ENCODE results near the gene MAD1L1.

The MAD1L1 gene

DNA sequence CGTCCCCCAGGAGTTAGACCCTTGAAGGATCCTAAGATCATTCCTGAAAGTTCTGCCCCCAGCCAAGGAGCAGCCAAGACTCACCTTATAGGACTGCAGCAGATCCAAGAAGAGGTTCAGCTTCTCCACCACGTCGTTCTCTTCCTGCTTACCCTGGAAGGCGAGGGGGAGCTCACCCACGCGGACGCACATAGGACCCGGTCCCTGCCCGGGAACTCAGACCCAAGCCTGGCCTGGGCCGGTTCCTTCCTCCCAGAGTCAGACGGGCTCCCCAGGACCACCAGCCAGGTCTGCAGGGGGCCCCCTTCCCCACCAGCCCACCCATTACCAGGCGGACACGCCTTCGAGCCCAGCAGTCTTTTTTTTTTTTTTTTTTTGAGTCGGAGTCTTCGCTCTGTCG lies 24.9 kb upstream of the MAD1L1 start:
- no peak for DNase-seq

DNA sequence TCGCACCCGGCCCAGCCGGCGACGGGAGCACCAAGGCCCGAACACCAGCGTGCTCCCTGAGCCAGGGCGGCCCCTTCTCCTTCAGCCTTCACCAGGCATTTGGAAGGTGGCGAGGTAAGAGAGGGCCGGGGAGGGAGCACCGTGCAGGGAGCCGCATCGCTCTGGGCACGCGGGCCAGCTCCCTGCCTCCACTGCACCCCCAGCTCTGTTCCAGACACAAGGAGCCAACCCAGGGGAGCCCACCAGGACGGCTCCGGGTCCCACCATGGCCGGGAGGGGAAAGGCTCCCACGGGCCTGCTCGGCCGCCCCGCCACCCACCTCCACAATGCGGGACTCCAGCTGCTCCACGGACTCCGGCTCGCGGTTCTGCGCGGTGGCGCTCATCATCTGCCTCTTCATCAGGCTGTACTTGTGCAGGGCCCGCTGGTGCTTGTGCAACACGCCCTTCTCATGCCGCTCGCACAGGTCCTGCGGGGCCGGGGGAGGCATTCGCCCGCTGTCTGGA lies 24.4 kb upstream of the MAD1L1 start:
- no peak for DNase-seq

- no peak for DNase-seq
These were observed 23.7 kb upstream of the MAD1L1 start for GRCh38 chr7:2256306-2257045.

DNA sequence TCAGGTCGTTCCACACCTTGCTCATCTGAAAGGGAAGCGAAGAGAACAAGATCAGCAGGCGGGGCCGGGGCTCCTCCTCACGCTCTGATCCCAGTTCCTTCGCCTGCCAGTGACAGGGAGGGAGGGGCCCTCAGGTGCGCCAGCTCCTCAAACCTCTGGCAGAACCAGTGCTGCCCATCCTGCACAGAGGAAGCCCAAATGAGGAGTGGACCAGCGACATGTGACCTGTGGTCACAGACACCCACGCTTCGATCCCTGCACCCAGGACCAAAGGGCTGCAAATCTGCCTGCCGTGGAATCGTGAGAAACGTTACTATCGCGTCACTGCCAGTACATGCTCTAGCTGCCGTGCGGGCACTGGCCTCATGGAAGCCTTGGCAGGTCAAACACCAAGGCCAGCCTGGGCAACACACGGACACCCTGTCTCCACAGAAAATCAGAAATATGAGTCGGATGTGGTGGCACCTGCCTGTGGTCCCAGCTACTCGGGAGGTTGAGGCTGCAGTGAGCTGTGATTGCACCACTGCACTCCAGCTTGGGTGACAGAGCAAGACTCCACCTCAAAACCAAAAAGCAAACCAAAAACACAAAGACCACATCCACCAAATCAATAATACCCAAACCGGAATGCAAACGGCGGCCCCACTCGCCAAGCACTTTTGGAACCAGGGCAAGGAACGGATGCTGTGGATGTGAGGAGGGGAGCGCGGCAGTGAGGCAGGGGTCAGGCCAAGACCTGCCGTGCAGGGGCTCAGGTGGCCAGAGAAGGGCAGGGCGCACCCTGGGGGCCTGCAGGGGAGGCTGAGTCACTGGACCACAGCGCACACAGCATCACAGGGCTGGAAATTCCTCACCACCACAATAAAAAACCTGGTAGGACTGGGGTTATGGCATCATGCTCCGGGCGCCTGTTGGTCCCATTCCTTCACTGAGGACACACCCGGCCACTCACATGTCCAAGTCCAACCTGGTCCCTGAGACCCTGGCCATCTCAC lies 22.7 kb upstream of the MAD1L1 start:
- DNase-seq = no peak

GRCh38 chr7:2254429-2255144 lies 21.8 kb upstream of the MAD1L1 start:
- no peak for DNase-seq

DNA sequence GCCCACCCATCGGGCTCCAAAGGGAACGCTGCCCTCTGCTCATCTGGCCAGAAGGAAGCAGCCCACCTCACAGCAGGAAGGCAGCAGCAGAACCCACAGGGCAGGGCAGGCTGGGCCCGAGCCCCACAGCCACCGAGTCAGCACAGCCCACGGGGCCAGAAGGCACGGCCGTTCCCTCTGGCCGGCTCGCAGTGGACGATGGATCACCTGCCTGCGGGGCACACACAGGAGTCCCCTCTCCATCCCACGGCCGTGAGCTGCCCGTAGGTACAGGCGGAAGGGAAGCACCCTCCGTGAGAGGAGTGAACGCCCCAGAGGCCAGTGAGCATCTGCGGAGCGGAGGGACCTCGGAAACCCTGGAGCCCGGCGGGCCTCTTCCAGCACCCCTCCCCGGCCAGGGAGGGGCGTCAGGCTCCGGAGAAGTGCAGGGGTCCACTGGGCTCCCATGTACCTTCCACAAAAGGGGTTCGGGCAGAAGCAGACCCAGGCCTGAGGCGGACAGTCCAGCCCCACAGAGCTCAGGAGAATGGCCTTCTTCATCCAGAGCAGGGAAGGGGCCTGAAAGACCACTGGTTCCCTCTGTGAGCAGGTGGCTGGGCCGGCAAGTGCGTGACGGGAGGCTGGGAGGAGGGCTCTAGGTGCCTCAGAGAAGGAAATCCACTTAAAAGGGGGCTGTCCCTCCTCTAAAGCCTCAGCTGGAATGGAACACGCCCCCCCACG lies 20.9 kb upstream of the MAD1L1 start:
- DNase-seq = no peak

DNA sequence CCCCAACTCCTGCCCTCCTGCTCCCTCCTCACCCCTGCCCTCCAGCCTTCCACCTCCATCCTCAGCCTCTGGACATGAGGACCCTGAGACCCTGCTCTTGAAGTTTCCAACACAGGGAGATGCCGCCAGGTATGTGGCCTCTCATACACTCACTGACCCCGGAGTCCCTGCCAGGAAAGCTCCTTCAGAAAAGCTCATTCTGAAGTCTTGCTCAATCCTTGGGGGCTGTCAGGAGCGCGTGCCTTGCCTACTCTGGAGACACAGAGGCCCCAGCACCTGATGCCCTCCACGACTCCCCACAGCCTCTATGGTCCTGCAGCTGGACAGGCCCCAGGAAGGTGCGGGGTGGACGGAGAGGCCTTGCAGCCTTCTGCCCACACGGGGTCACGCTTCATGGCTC lies 20.3 kb upstream of the MAD1L1 start:
- no peak for DNase-seq

- DNase-seq = no peak
These were observed 19.4 kb upstream of the MAD1L1 start for GRCh38 chr7:2251841-2252771.

DNA sequence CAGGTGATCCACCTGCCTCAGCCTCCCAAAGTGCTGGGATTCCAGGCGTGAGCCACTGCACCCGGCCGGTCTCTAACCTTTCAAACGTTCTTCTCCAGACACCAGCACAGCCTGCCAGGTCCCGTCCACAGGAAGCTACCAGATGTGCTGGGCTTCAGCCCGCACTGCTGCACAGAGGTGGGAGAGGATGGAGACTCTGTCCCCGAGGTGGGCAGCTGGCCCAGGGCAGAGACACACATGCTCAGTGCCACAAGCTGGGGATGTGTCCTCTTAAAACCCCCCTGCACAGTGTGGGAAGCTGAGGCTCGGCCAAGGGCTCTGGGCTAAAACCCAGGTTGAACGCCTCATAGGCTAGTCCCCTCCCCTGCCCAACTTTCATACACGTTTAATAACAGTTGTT lies 18.6 kb upstream of the MAD1L1 start:
- DNase-seq = no peak

GRCh38 chr7:2249744-2250323 lies 17.1 kb upstream of the MAD1L1 start:
- DNase-seq = no peak

DNA sequence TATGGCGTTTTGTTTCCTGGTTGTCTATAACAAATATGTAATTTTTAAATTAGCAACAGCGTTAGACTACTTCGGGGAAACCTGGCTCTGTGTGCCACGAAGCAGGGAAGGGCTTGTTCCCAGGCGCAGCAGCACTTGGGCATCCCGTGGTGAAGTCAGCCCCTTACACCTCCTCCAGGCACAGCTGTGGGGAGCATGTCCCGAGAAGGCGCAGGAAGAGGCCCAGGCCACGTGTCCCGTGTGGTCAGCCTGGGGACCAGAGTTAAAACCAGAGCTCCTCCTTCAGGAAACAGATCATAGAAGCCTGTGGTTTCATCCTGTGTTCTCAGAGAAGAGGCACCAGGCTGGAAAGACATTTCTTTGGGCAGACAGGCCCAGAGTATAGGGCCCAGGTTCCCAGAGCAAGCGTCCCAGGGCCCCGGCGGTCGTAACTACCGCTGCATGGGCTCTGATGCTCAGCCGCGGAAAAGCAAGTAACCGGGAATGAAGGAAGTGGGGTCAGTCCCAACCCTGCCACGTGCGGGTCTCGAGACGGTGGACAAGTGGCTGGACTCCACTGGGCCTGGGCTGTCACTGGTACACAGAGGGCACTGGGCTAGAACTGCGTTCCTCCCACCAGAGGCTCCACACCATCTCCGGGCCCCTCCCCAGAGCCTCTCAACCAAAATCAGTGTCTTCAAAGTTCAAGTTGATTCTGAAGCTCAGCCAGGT lies 16.4 kb upstream of the MAD1L1 start:
- no peak for DNase-seq

DNA sequence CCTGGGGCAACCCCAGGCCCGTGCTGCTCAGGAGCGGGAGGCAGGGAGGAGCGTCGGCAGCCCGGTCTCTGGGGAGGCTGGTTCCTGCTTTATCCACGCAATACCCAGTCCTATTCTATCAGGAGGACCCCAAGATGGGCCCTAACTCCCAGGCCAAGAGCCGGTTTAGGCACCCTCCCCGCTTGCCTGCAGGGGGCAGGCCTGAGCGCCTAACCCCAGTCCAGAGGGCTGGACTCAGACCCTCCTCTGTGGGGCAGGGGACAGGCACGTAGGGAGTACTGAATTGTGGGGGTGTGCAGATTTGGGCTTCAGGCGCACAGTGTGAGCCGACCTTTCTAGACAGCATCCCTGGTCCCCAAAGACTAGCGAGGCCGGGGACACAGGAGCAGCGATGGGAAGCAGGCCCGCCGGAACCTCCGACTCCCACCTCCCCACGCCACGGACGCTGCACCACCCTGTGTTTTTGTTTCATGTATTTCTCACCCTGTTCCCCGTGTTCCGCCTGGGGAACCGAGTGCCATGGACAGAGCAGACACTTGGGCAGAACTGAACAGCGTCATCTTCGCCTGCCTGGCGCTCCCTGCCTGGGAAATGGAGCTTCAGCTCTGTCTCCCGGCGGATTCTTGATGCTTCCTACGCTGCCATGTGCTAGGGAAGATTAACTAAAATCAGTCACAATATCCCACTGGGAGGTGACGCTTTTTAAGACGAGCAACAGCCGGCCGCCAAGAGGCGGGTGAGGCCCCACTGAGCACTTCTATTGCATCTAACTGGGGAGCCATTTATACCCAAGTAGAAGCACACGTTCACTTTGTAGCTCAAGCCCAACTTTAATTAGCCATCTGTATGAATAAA lies 14.6 kb upstream of the MAD1L1 start:
- no peak for DNase-seq

GRCh38 chr7:2245883-2246675 lies 13.3 kb upstream of the MAD1L1 start:
- DNase-seq = no peak

DNA sequence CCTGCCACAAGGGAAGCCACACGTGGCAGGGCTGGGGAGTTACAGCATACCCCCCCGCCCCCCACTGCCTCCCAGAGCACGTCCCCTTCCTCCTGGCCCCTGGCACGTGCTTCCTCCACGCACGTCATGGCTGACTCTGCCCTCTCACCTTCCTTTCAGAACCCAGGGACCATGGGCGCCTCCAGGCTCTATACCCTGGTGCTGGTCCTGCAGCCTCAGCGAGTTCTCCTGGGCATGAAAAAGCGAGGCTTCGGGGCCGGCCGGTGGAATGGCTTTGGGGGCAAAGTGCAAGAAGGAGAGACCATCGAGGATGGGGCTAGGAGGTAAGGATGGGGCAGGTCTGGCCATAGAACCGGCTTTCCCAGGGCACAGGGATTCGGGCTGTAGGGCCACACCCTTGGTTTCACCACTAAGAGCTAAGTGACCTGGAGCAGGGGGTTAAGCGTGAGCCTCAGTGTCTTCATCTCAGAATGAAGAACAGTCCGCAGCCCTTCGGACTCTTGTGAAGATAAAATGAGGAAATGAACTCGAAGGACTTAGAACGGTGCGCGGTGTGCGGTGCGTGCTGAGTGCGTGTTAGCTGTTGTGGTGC lies 11.8 kb upstream of the MAD1L1 start:
- DNase-seq = no peak

DNA sequence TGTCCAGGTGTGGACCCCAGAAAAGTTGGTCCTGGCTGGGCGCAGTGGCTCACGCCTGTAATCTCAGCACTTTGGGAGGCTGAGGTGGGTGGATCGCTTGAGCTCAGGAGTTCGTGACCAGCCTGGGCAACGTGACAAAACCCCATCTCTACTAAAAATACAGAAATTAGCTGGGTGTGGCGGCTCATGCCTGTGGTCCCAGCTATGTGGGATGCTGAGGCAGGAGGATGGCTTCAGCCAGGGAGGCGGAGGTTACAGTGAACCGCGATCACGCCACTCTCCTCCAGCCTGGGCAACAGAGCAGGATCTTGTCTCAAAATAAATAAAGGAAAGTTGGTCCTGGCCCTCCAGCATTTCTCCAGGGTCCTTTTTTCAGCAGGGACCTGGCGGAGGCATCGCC lies 10.7 kb upstream of the MAD1L1 start:
- no peak for DNase-seq

GRCh38 chr7:2242541-2243429 lies 10.0 kb upstream of the MAD1L1 start:
- DNase-seq = peak; percentile 4
